HepG2 (cell line): ENCODE data around the gene AMIGO2. TPM values are rescaled to one million over a fixed set of nuclear protein-coding genes. Genes with fewer than 3 reads are reported as not detected.

Experiments
- ATAC-seq: fragments of 200-7000 bp; cut with Tn5 transposase; 3 replicates; pipeline ENCODE4 v1.9.1; 2020; ENCODE audit warnings: mild to moderate bottlenecking, moderate library complexity
- BruUV-seq: library from RNA; stranded (reverse); fragments of 400-500 nt; replicated peaks from 2 replicates; lab custom pipeline; 2021; lab: Mats Ljungman, UMichigan
- CTCF ChIA-PET: fragments of 300-600 bp; formaldehyde crosslinking; extraction: SDS; loops from one replicate; lab custom pipeline; 2021; ENCODE audit warnings: low total read pairs, inconsistent platforms, low intra/inter-chr PET ratio; lab: Yijun Ruan, JAX
- POLR2A ChIA-PET: fragments of 350-600 bp; sonication (Branson Sonifier 250); formaldehyde crosslinking; loops from one replicate; lab custom pipeline; 2020; ENCODE audit warnings: antibody characterized with exemption, inconsistent platforms; lab: Yijun Ruan, JAX
- DNase-seq: peaks from one replicate; pipeline ENCODE4 v3.0.0-alpha.2; 2015; ENCODE audit warnings: low spot score
- FAIRE-seq: peaks from 3 replicates; lab custom pipeline; 2011; peaks lifted over from hg19 to GRCh38; lab: Jason Lieb, UNC
- H2AFZ ChIP-seq: one replicate; pipeline ENCODE4 v1.6.1; 2011; ENCODE audit warnings: low read length, inconsistent platforms
- H3K27ac ChIP-seq: fragments of 300-600 bp; 3 replicates; pipeline ENCODE4 v1.8.0; 2011; ENCODE audit warnings: mixed run types, mild to moderate bottlenecking, mixed read lengths, low read length, inconsistent platforms; ENCODE audit not compliant: insufficient read depth; ENCODE audit errors: extremely low read length
- H3K27me3 ChIP-seq, 2 experiments: fragments of 200-600 bp in 1 of 2; 2 replicates in 1 of 2; 3 replicates in 1 of 2; pipeline versions ENCODE4 v1.6.0 to v1.8.0; 2011; ENCODE audit warnings: low read length in 2 of 2, mild to moderate bottlenecking in 2 of 2, moderate library complexity in 2 of 2, inconsistent platforms in 1 of 2; ENCODE audit not compliant: insufficient read depth in 2 of 2, control insufficient read depth in 1 of 2
- H3K36me3 ChIP-seq, 2 experiments: fragments of 200-600 bp in 1 of 2; replicated peaks in 1 of 2; 2 replicates in 1 of 2; 3 replicates in 1 of 2; pipeline versions ENCODE4 v1.5.1 to v1.8.0; 2011; ENCODE audit warnings: low read length in 2 of 2, inconsistent platforms in 1 of 2; ENCODE audit not compliant: insufficient read depth in 2 of 2, control insufficient read depth in 1 of 2
- H3K4me1 ChIP-seq: 2 replicates; pipeline ENCODE4 v1.5.1; 2012; ENCODE audit warnings: low read length, inconsistent platforms; ENCODE audit not compliant: insufficient read depth
- H3K4me2 ChIP-seq: 2 replicates; pipeline ENCODE4 v1.6.0; 2011; ENCODE audit warnings: low read depth, low read length, inconsistent platforms
- H3K4me3 ChIP-seq, 3 experiments: fragments of 200-600 bp in 1 of 3; sonication (generic), shearing (Covaris generic) in 1 of 3; replicated peaks in 1 of 3; 2 replicates each; pipeline ENCODE4 v1.5.1; 2011 to 2016; ENCODE audit warnings: low read length in 3 of 3, inconsistent platforms in 2 of 3, low read depth in 2 of 3, mild to moderate bottlenecking in 2 of 3, control low read depth in 1 of 3, mixed read lengths in 1 of 3; ENCODE audit not compliant: insufficient read depth in 1 of 3
- H3K79me2 ChIP-seq: one replicate; pipeline ENCODE4 v1.6.1; 2011; ENCODE audit warnings: low read length, inconsistent platforms; ENCODE audit not compliant: insufficient read depth
- H3K9ac ChIP-seq: 2 replicates; pipeline ENCODE4 v1.6.0; 2011; ENCODE audit warnings: mild to moderate bottlenecking, low read depth, low read length, inconsistent platforms; ENCODE audit not compliant: insufficient read depth
- H3K9me3 ChIP-seq: 2 replicates; pipeline ENCODE4 v1.5.1; 2012; ENCODE audit warnings: mild to moderate bottlenecking, low read length
- H4K20me1 ChIP-seq: 2 replicates; pipeline ENCODE4 v1.6.0; 2011; ENCODE audit warnings: inconsistent platforms, mild to moderate bottlenecking, low read length, moderate library complexity; ENCODE audit not compliant: insufficient read depth
- AGO1 ChIP-seq: fragments of 200-400 bp; formaldehyde crosslinking; IDR thresholded peaks from 2 replicates; pipeline ENCODE4 v1.6.1; 2017; ENCODE audit warnings: mild to moderate bottlenecking, low read depth, low read length, moderate library complexity; ENCODE audit not compliant: poor library complexity, severe bottlenecking
- CC2D1A ChIP-seq: sonication (generic); formaldehyde crosslinking; IDR thresholded peaks from 2 replicates; pipeline ENCODE4 v1.8.1; 2023; ENCODE audit warnings: mild to moderate bottlenecking, missing genetic modification reagents
- ETV5 ChIP-seq: IDR thresholded peaks from 2 replicates; pipeline ENCODE4 v1.6.1; 2018; ENCODE audit warnings: missing biosample characterization, missing genetic modification reagents, inconsistent platforms, borderline replicate concordance
- FOXK1 ChIP-seq: sonication (generic); formaldehyde crosslinking; IDR thresholded peaks from 2 replicates; pipeline ENCODE4 v1.4.0; 2020; ENCODE audit warnings: low read depth, missing genetic modification reagents, borderline replicate concordance
- HNRNPL ChIP-seq: fragments of 200-400 bp; formaldehyde crosslinking; IDR thresholded peaks from 2 replicates; pipeline ENCODE4 v1.6.1; 2017; ENCODE audit warnings: mild to moderate bottlenecking, low read depth, low read length
- KLF15 ChIP-seq: sonication (generic); formaldehyde crosslinking; IDR thresholded peaks from 2 replicates; pipeline ENCODE4 v1.8.1; 2023; ENCODE audit warnings: borderline replicate concordance, mild to moderate bottlenecking, inconsistent platforms, missing genetic modification reagents, mixed read lengths
- MED1 ChIP-seq: sonication (generic); formaldehyde crosslinking; IDR thresholded peaks from 2 replicates; pipeline ENCODE4 v1.4.0; 2020; ENCODE audit warnings: missing genetic modification reagents
- MIXL1 ChIP-seq: IDR thresholded peaks from 2 replicates; pipeline ENCODE4 v1.6.1; 2016
- NFE2 ChIP-seq: sonication (generic); formaldehyde crosslinking; IDR thresholded peaks from 2 replicates; pipeline ENCODE4 v1.4.0; 2020; ENCODE audit warnings: missing genetic modification reagents
- PHF8 ChIP-seq: sonication (generic); formaldehyde crosslinking; IDR thresholded peaks from 2 replicates; pipeline ENCODE4 v1.5.0; 2020; ENCODE audit warnings: missing genetic modification reagents
- WIZ ChIP-seq: sonication (generic); formaldehyde crosslinking; IDR thresholded peaks from 2 replicates; pipeline ENCODE4 v1.5.1; 2020; ENCODE audit warnings: mild to moderate bottlenecking, missing genetic modification reagents
- ZNF34 ChIP-seq: sonication (generic); formaldehyde crosslinking; IDR thresholded peaks from 2 replicates; pipeline ENCODE4 v1.4.0; 2020; ENCODE audit warnings: mild to moderate bottlenecking, missing genetic modification reagents, borderline replicate concordance
- ZNF484 ChIP-seq: sonication (generic); formaldehyde crosslinking; IDR thresholded peaks from 2 replicates; pipeline ENCODE4 v1.5.1; 2020; ENCODE audit warnings: mild to moderate bottlenecking, low read depth, missing genetic modification reagents, borderline replicate concordance
- ZNF558 ChIP-seq: sonication (generic); formaldehyde crosslinking; IDR thresholded peaks from 2 replicates; pipeline ENCODE4 v1.9.0; 2022; ENCODE audit warnings: mild to moderate bottlenecking, missing genetic modification reagents, borderline replicate concordance
- ZNF589 ChIP-seq: sonication (generic); formaldehyde crosslinking; conservative IDR thresholded peaks from 2 replicates; pipeline ENCODE4 v1.8.0; 2022; ENCODE audit warnings: mild to moderate bottlenecking, moderate library complexity, missing genetic modification reagents
- ZNF747 ChIP-seq: sonication (generic); formaldehyde crosslinking; IDR thresholded peaks from 2 replicates; pipeline ENCODE4 v1.8.1; 2023; ENCODE audit warnings: missing genetic modification reagents, mild to moderate bottlenecking, borderline replicate concordance
- ZSCAN21 ChIP-seq: sonication (generic); formaldehyde crosslinking; IDR thresholded peaks from 2 replicates; pipeline ENCODE4 v1.8.0; 2022; ENCODE audit warnings: mild to moderate bottlenecking, missing genetic modification reagents, moderate library complexity, borderline replicate concordance
- WGBS: methylation state at CpG from one replicate; pipeline ENCODE4 v1.1.6; 2017; ENCODE audit warnings: low lambda C conversion rate; 5-methylcytosine and 5-hydroxymethylcytosine counted together
- in situ Hi-C: cut with HindIII; loops from 2 replicates; pipeline ENCODE4 v1.10.0; 2017; ENCODE audit warnings: low pct_unique_long_range_greater_than_20kb; ENCODE audit not compliant: extremely low pct_ligation_motif_present
- intact Hi-C: fragments of 100-400 bp; cut with micrococcal nuclease; formaldehyde crosslinking; loops from one replicate; pipeline ENCODE4 v1.10.0; 2022; ENCODE audit not compliant: unreplicated experiment
- polyA plus RNA-seq, 8 experiments: library from polyadenylated mRNA; depleted of rRNA in 3 of 8; stranded (reverse) in 7 of 8; unstranded in 1 of 8; fragments of >200 nt; fragmentation: Illumina TruSeq in 4 of 8; extraction: Trizol in 4 of 8; gene quantifications; 2 replicates each; pipeline versions ENCODE4 v1.2.1 to v1.2.3, GENCODE V29; 2011 to 2016; ENCODE audit warnings: low read depth in 4 of 8, missing spikeins in 1 of 8, mixed read lengths in 1 of 8; ENCODE audit not compliant: insufficient read depth in 1 of 8
- total RNA-seq, 5 experiments: library from RNA; depleted of rRNA; stranded (reverse); fragments of >200 nt; fragmentation: Illumina TruSeq; extraction: Trizol; gene quantifications; 2 replicates each; pipeline ENCODE4 v1.2.3, GENCODE V29; 2016; ENCODE audit warnings: low read depth in 1 of 5
- TF ChIP-seq, protein P1 (sequence below): sonication (generic); formaldehyde crosslinking; conservative IDR thresholded peaks from 2 replicates; pipeline ENCODE4 v1.8.0; 2022; ENCODE audit warnings: low read depth, missing genetic modification reagents
- TF ChIP-seq, protein P2 (sequence below): sonication (generic); formaldehyde crosslinking; IDR thresholded peaks from 2 replicates; pipeline ENCODE4 v1.5.0; 2020; ENCODE audit warnings: mild to moderate bottlenecking, missing genetic modification reagents, moderate library complexity

AMIGO2 gene
- total and polyA plus RNA-seq, 2 of the 13 experiments (the other 11 are each of a cell fraction or from before 2014, with no cell fraction given) = not detected

DNA sequence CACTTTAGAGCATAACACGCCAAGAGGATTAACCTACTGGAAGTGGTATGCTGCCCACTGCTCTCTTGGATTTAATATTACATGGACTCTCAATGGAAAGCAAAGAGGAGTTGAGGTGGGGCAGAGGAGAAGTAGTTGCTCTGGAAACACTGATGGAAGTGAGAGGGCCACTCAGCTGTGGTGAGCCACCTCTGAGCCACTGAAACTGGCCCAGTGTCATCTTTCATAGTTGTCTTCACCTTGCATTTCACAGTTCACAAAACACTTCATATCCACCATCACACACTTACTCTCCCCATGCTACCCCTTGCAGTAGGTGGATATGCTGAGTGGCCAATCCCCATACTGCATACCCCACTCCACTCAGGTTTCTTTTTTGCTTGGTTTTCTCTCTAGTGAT is 12.6 kb downstream of the AMIGO2 start (continued):
- TF ChIP-seq ETV5 (no peak), NFE2 (CRISPR knock-in tag) (no peak), AGO1 (no peak), PHF8 (CRISPR knock-in tag) (no peak), ZNF558 (CRISPR knock-in tag) (no peak)

DNA sequence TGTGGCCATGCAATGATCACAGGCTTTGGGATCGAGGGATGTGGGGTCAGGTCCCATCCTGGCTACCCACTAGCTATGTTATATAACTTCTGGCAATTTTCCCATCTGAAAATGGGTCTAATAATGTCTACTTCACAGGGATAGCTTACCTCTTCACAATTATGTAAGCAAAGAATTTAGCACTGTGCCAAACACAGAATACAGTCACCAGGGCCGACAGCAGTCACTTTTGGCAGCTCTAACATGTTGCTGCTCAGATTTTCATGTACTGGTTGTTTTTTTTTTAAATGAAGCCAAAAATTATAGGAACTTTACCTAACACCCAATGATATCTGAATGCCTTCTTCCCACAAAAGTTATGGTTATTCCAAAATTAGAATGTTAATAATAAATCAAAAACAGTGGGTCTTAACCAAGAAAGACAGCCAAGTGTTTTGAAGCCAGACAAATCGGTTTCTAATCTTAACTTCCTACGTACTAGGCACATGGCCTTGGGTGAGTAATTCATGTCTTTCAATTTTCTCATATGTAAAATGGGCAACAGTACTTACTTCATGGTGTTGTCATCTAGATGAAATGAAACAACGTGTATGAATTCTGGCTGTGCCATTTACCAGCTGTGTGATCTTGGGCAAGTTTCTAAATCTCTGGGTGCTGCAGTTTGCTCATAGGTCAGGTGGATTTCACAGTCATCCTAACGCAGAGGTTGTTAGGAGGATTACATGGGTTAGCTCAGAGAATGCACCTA is 13.3 kb downstream of the AMIGO2 start:
- FAIRE-seq = no peak
- in situ Hi-C loops (no loop called here), intact Hi-C loops (no loop called here)
- no peak overlapping the region for H3K4me3 ChIP-seq
- H3K4me1 ChIP-seq = no peaks in the 10 kb centered on the region
- no peaks in the 10 kb centered on the region for H3K79me2 ChIP-seq
- H3K36me3 ChIP-seq = no peaks in the 10 kb centered on the region
- ChIA-PET POLR2A (no interaction called here), CTCF (no interaction called here)
- H3K9me3 ChIP-seq = no peaks in the 10 kb centered on the region
- WGBS = 13% methylated on average over 6 of the region's 6 CpGs
- no TSS peak for BruUV-seq
- TF ChIP-seq ZSCAN21 (CRISPR knock-in tag) (no peak), FOXK1 (CRISPR knock-in tag) (no peak), ZNF589 (CRISPR knock-in tag) (no peak), CC2D1A (no peak), MED1 (CRISPR knock-in tag) (no peak), ZNF484 (no peak), HNRNPL (no peak), ZNF34 (CRISPR knock-in tag) (no peak), ZNF747 (CRISPR knock-in tag) (no peak), KLF15 (CRISPR knock-in tag) (no peak), WIZ (no peak), MIXL1 (CRISPR knock-in tag) (no peak)
- TF ChIP-seq, protein P1, sequence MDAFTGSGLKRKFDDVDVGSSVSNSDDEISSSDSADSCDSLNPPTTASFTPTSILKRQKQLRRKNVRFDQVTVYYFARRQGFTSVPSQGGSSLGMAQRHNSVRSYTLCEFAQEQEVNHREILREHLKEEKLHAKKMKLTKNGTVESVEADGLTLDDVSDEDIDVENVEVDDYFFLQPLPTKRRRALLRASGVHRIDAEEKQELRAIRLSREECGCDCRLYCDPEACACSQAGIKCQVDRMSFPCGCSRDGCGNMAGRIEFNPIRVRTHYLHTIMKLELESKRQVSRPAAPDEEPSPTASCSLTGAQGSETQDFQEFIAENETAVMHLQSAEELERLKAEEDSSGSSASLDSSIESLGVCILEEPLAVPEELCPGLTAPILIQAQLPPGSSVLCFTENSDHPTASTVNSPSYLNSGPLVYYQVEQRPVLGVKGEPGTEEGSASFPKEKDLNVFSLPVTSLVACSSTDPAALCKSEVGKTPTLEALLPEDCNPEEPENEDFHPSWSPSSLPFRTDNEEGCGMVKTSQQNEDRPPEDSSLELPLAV (CRISPR knock-in tag) = no peak
- TF ChIP-seq, protein P2, sequence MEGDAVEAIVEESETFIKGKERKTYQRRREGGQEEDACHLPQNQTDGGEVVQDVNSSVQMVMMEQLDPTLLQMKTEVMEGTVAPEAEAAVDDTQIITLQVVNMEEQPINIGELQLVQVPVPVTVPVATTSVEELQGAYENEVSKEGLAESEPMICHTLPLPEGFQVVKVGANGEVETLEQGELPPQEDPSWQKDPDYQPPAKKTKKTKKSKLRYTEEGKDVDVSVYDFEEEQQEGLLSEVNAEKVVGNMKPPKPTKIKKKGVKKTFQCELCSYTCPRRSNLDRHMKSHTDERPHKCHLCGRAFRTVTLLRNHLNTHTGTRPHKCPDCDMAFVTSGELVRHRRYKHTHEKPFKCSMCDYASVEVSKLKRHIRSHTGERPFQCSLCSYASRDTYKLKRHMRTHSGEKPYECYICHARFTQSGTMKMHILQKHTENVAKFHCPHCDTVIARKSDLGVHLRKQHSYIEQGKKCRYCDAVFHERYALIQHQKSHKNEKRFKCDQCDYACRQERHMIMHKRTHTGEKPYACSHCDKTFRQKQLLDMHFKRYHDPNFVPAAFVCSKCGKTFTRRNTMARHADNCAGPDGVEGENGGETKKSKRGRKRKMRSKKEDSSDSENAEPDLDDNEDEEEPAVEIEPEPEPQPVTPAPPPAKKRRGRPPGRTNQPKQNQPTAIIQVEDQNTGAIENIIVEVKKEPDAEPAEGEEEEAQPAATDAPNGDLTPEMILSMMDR (CRISPR knock-in tag) = no peak
- no peak overlapping the region for H3K27ac ChIP-seq
- H3K4me2 ChIP-seq = no peak overlapping the region
- DNase-seq = no peak
- no peaks in the 10 kb centered on the region for H4K20me1 ChIP-seq
- ATAC-seq = no peak
- no peak overlapping the region for H2AFZ ChIP-seq
- no peaks in the 10 kb centered on the region for H3K27me3 ChIP-seq
- no peak overlapping the region for H3K9ac ChIP-seq
